HG03460 (cell line): ENCODE data around the gene CD2AP.
"Not testable (repeated sequence)": the region's sequence is repeated elsewhere in the genome, so short reads cannot be mapped to it uniquely, and the experiment has no call there.

Experiments
- ATAC-seq: cut with Tn5 transposase; IDR thresholded peaks from one replicate; pipeline ENCODE4 v1.9.1; 2021; ENCODE audit not compliant: unreplicated experiment

The CD2AP gene

GRCh38 chr6:47556459-47556858, 78.9 kb downstream of the CD2AP start:
- ATAC-seq = not testable (repeated sequence)

GRCh38 chr6:47563162-47563561, 85.6 kb downstream of the CD2AP start:
- no peak for ATAC-seq

GRCh38 chr6:47566602-47567001, 89.0 kb downstream of the CD2AP start:
- not testable (repeated sequence) for ATAC-seq

GRCh38 chr6:47567586-47567985, 90.0 kb downstream of the CD2AP start:
- no peak for ATAC-seq

GRCh38 chr6:47571488-47571887, 93.9 kb downstream of the CD2AP start:
- ATAC-seq = no peak

GRCh38 chr6:47573109-47573508, 95.5 kb downstream of the CD2AP start:
- no peak for ATAC-seq

DNA sequence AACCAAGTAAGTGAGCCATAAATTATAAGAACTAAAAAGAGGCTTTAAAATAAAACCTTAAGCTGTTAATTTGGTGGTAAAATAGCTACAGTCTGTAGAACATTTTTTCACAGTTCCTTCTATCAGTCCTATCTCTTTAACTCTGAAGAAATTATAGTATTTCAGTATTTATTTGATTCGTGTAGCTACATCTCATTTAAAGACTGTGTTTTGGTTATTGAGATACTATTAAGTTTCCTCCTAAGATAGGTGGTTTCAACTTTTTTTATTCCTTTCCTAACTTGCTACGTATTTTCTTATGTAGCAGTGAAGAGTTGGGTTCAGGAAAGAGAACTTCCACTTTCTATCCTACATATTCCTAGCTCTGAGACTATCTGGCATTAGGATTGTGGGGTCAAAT, 97.2 kb downstream of the CD2AP start:
- no peak for ATAC-seq

GRCh38 chr6:47579040-47579439, 101.5 kb downstream of the CD2AP start:
- ATAC-seq = no peak

GRCh38 chr6:47581591-47581990, 104.0 kb downstream of the CD2AP start:
- peak; percentile 84 for ATAC-seq

DNA sequence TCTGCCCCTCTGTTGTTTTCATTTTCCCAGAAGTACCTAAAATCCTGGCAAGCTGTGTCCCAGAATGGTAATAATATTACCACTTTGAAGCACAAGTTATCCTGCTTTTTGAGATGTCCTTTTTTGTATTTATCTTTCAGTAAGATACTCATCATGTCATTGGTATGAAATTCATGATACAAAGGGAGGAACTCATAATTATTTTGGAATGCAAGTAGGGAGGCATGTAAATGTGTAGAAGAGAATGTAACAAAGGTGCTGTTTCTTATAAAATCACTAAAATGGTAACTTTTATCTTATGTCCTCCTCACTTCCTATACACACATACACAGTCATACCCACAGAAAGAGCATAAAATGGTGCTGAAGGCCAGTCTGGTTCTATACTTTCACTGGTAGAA, 109.9 kb downstream of the CD2AP start:
- ATAC-seq = no peak

DNA sequence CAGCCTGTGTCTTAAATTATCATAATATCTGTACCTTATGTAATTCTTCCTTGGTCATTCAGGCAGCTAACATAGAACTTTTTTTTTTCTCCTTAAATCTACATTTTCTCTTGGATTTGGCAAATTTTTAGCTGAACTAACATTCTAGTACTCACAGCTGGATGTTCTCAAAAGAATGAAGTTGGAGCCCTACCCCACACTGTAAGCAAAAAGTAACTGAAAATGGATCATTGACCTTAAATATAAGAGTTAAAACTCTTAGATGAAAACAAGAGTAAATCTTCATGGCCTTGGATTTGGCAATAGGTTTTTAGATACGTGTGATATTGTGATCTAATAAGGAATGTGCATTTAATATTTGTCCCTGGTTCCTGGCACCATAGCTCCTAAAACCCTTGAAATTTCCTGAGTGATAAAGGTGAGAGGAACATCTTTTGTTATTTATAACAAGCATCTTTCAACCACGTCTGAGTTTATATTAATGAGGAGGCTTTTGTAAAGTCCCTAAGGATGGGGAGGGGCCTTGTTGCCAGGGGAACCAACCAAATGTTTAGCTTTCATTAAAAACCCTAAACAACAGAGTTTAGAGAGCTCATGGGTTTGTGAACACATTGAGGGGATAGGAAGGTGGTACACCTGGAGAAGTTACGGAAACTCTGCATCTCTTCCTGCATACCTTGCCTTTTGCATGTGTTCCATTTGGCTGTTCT, 114.7 kb downstream of the CD2AP start:
- ATAC-seq = no peak

GRCh38 chr6:47593979-47594378, 116.4 kb downstream of the CD2AP start:
- ATAC-seq = no peak

DNA sequence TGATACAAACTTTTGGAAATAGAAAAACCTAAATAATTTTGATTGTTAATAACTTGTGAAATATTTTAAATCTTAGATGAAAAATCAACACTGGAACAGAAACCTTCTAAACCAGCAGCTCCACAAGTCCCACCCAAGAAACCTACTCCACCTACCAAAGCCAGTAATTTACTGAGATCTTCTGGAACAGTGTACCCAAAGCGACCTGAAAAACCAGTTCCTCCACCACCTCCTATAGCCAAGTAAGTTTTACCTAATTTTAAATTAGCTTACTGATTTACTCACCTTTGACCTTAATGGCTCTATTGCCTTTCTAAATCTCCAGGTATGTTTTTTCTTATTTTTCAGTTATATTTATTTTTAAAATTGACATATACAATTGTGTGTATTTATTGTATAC, 118.2 kb downstream of the CD2AP start:
- ATAC-seq = no peak

- ATAC-seq = no peak
Observed at GRCh38 chr6:47598367-47598766, 120.8 kb downstream of the CD2AP start.

DNA sequence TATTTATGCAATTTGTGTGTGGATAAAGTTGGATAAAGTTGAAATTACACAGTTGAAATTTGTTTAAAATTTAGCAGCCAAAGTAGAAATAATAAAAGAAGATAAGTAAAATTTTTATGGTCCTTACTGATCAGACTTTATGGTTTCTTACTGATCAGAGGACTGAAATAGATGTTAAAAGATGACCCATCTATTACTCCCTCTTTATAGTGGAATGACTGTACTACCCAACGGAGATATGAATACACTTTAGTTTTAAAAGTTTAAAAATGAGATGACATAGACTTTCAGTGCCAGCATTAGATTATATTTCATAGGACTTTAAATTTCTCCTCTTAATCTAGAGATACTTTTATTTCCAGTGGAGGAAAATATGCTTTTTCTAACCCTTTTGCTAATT, 121.9 kb downstream of the CD2AP start:
- no peak for ATAC-seq

DNA sequence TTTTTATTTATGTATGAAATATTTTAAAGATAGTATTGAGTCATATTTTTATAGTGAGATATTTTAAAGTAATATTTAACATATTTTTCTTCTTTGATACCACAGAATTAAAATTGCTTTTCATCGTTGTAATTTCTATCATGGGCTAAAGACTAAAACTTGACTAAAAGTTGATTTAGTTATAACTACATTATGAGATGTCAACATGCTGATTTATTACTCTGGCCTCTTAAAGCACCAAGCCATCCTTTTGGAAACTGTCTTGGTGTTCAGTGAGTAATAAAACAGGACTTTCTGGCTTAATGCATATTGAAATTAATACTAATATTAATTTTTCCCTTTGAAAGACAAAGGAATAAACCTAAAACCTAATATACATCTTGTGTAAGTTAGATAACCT, 125.6 kb downstream of the CD2AP start:
- ATAC-seq = no peak

DNA sequence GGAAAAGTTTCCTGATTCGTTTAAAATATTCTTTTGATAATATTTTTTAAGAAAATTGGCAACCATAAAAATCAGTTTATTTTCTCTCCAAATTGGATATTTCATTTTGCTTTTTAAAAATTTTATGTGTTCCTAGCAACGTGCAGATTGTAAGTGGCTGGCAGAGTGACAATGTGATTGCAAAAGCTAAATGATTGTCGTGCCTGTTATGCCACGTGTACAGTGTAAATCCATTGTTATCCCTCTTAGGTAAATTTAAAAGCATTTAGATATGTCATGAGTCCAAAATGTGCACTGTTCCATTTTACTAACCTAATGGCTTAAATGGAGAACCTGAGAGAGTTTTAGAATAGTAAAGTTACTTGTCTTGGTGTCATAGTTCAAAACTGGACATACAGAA, 126.4 kb downstream of the CD2AP start:
- ATAC-seq = no peak

DNA sequence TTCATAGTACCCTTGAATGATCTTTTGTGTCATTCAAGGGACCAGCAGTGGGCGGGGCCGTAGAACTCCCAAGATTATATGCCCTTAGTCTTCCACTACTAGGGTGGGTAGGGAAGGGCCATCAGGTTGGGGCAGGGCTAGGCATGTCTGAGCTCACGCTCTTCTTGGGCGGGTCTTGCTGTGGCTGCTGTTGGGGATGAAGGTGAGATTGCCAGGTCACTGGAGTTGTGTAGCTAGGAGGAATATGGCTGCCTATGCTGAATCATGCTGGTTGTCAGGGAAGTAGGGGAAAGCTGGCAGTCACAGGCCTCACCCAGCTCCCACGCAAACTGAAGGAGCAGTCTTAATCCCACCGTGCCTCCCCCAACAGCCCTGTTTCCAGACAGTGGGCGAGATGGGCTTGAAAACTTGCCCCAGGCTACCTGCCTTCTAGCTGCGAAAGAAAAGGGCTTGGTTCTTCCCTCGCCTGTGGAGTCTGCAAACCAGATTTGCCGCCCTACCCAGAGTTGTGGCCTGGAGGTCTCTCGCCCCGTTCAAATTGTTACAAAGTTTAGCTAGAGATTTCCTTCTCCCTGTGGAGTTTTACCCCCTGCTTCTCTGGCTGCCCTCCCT, 144.4 kb downstream of the CD2AP start:
- ATAC-seq = no peak

DNA sequence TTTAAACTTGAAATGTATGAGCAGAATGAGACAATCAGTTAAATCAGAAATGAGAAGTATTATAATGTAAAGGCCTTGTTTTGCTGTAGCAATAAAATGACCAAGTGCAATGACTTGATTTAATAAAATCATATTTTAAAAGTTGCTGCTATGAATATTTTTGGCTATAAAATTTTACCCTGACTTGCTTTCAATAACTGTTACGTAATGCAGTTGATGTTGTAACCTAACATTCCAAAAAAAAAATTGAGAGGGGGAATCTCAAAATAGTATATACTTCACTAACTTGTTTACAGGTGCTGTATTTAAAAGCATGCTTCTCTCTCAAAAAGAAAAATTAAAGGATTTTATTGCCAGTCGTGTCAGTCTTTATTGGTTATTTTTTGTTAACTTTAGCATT, 149.2 kb downstream of the CD2AP start:
- ATAC-seq = no peak

DNA sequence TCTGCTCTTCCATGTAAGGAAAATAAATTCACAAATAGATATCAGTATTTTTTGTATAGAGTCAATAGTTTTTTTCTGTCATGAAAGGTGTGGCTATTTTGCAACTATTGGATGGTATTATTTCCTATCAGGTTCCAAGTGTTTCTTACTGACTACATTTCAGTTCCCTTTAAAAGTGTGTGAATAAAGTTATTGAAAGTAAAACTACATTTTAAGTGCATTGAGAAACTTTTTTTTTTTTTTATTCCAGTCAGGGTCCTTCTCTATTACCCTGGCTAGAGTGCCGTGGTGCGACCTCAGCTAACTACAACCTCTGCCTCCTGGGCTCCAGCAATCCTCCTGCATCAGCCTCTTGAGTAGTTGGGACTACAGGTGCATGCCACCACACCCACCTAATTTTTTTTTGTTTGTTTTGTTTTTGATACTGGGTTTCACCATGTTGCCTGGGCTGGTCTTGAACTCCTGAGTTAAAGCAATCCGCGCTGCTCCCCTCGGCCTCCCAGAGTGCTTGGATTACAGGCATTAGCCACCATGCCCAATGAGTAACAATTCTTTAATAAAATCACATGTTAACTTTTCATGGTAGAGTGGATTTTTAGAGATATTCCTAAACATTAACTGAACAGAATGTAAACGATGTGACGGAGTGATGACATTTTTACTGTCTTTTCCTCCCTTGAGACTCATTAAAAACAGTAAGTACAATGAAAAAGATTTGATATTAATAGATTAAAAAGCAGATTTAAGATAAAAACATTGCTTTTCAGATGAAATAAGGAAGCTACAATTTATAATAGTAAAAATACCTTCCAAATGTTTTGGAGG, 151.1 kb downstream of the CD2AP start:
- no peak for ATAC-seq

DNA sequence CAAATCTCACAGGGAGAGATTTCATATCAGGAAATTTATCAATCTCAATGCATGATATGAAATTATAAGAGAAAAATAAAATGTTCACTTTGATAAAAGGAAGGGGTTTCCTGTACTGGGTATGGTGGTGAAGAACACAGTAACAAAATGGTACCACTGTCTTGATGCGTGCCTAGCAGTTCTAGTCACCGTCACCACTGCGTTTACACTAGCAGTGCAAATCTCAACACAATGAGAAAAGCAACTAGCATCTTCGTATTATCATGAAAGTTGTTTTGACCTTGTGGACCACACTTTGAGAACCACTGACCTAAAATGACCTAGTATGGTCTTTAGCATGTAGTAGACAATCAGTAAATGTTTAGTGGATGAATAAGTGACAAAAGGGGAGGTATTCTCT, 152.4 kb downstream of the CD2AP start:
- ATAC-seq = no peak

- ATAC-seq = no peak
Observed at GRCh38 chr6:47630587-47630986, 153.0 kb downstream of the CD2AP start.
